ENCODE results near the gene IL17REL.

DNA sequence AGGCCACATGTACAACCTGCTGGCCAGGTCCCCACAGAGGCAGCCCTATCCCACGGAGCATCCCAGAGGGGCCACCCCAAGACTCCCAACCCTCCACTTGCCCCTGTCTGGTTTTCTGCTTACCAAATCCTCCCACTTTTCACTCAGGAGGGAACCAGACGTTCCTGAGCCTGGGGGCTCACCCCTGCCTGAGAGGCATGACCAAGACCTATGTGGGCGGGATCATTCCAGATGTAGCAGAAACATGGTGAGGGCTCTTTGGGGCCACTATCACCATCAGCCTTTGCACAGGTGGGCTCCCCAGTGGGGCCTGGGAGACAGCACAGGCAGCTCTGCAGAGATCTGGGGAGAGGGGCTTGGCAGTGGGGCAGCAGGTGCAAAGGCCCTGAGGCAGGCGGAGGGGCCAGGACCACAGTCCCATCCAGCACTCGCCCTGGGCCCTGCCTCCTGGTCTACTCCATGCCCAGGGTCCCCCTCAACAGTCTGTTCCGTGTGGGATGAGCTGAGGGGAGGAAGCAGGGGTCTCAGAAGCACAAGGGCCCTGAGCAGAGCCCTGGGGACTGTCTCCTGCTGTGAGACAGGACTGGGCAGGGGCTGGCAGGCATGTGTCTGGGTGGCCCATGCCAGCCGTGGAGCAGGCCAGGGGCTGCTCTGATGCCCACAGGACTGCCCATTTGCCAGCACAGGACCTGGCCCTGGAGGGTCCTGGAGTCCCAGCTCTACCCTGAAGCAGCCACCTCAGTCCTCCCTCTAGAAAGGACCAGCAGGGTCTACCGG lies 42.6 kb downstream of the IL17REL start:
- TF ChIP-seq, protein P1, sequence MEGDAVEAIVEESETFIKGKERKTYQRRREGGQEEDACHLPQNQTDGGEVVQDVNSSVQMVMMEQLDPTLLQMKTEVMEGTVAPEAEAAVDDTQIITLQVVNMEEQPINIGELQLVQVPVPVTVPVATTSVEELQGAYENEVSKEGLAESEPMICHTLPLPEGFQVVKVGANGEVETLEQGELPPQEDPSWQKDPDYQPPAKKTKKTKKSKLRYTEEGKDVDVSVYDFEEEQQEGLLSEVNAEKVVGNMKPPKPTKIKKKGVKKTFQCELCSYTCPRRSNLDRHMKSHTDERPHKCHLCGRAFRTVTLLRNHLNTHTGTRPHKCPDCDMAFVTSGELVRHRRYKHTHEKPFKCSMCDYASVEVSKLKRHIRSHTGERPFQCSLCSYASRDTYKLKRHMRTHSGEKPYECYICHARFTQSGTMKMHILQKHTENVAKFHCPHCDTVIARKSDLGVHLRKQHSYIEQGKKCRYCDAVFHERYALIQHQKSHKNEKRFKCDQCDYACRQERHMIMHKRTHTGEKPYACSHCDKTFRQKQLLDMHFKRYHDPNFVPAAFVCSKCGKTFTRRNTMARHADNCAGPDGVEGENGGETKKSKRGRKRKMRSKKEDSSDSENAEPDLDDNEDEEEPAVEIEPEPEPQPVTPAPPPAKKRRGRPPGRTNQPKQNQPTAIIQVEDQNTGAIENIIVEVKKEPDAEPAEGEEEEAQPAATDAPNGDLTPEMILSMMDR (IDR thresholded peaks at IDR 0.05): no peak
- TF ChIP-seq POLR2A (IDR thresholded peaks at IDR 0.05): no peak
